RWPE1 (cell line): Measurements from ENCODE around the gene APC2.
A peak's percentile ranks its signal among the peaks of the same experiment; 100 is the strongest.

Experiments
- CTCF ChIA-PET: fragments of 350-600 bp; sonication (Branson Sonifier 250); formaldehyde crosslinking; extraction: SDS; loops from one replicate; lab custom pipeline; 2021; lab: Yijun Ruan, JAX
- POLR2A ChIA-PET: fragments of 400-600 bp; formaldehyde crosslinking; extraction: SDS; loops from one replicate; lab custom pipeline; 2020; ENCODE audit warnings: antibody characterized with exemption; ENCODE audit not compliant: low non-redundant PET; lab: Yijun Ruan, JAX
- DNase-seq: peaks from one replicate; pipeline ENCODE4 v3.0.0; 2012; ENCODE audit warnings: low spot score
- H3K27ac ChIP-seq: fragments of 450-650 bp; 2 replicates; pipeline ENCODE4 v1.5.1; 2017
- TF ChIP-seq, protein P1 (sequence below): fragments of 450-650 bp; conservative IDR thresholded peaks from 2 replicates; pipeline ENCODE4 v1.5.1; 2017; ENCODE audit warnings: low read depth, mild to moderate bottlenecking

The APC2 gene

DNA sequence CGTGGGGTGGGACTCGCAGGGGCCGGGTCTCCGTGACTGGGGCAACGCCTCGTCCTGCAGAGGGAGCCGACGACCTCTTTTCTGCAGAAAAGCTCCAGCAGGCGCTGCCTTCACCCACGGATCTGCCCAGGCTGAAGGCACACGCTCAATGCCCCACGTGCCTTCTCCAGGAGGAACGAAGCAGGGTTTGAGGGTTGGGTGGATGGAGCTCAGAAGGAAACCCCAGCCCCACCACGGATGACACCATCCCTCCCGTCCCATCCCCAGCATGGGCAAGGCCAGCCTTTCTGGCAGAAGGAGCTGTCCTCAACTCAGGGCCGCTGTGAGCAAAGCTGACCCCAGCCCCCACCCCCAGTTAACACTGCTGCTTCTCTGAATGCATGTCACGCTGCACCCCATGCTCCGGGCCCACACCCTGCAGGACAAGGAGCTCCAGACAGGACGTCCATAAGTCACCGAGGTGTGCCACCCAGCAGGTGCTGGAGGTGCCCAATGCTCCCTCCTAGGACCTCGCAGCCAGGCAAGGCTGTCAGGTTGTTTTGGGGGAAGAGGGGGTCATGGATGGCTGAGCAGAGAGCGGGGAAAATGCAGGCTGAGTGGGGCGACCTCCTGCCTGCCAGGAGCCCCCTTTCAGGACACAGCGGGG, 21.7 kb downstream of the APC2 start:
- POLR2A ChIA-PET, result interaction anchor here (0.5 kb wide), 1 partner anchor 19 kb away, joined by 6 read pairs; the partner anchor contains the start of gene REEP6
- CTCF ChIA-PET, result interaction anchor here (0.5 to 0.7 kb wide), 3 partner anchors 128 to 276 kb away, joined by 3 to 4 read pairs (median 4); no protein-coding TSS in a partner anchor
- no peak for DNase-seq
- peak overlapping the region; percentile 85 for H3K27ac ChIP-seq
- TF ChIP-seq, protein P1, sequence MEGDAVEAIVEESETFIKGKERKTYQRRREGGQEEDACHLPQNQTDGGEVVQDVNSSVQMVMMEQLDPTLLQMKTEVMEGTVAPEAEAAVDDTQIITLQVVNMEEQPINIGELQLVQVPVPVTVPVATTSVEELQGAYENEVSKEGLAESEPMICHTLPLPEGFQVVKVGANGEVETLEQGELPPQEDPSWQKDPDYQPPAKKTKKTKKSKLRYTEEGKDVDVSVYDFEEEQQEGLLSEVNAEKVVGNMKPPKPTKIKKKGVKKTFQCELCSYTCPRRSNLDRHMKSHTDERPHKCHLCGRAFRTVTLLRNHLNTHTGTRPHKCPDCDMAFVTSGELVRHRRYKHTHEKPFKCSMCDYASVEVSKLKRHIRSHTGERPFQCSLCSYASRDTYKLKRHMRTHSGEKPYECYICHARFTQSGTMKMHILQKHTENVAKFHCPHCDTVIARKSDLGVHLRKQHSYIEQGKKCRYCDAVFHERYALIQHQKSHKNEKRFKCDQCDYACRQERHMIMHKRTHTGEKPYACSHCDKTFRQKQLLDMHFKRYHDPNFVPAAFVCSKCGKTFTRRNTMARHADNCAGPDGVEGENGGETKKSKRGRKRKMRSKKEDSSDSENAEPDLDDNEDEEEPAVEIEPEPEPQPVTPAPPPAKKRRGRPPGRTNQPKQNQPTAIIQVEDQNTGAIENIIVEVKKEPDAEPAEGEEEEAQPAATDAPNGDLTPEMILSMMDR, result no peak

GRCh38 chr19:1472231-1473084, 22.5 kb downstream of the APC2 start:
- CTCF ChIA-PET, result interaction anchor here (0.6 to 0.7 kb wide), 2 partner anchors 129 to 275 kb away, joined by 3 to 4 read pairs; no protein-coding TSS in a partner anchor
- TF ChIP-seq, protein P1, result no peak
- POLR2A ChIA-PET, result interaction anchor here (0.5 kb wide), 1 partner anchor 19 kb away, joined by 6 read pairs; the partner anchor contains the start of gene REEP6
- H3K27ac ChIP-seq, result 0 out of 2 replicates have a peak overlapping the region, but pooled peaks have one; percentile 55
- no peak for DNase-seq

DNA sequence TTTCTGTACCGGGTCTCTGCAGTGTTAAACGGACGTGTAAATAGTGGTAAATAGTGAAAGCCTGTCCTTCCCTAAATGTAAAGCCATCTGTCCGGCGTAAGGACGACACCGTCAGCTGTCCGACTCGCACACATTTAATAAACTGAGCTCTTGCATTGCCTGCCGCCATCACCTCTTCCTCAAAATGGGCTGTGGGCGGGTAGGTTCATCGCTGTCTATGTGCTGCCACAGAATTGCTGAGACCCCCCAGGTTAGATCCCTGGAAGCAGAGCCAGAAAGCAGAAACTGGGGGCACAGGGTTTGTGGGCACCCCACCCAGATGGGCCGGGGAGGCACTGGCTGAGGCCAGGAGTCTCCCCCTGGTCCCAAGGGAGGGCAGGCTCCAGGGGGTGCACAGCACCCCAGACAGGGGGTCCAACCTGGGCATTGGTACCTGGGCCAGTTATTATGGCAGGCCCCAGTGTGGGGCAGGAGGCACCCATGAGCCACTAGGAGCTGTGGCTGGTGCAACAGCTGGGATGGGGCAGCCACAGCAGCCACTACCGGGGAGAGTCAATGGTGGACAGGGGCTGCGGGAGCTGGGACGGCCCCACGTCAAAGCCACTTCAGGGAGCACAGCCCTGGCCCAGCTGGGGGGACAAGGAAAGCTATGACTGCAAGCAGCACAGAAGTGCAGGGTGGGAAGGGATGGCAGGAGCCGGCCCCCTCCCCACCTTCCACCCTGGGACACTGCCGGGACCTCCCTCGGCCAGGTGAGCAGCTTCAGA, 23.3 kb downstream of the APC2 start:
- ChIA-PET POLR2A (interaction anchor here (0.6 kb wide), 1 partner anchor 47 kb away, joined by 3 read pairs; no protein-coding TSS in a partner anchor), CTCF (interaction anchor here (0.5 kb wide), 1 partner anchor 36 kb away, joined by 3 read pairs; no protein-coding TSS in a partner anchor)
- peak overlapping the region; percentile 55 for H3K27ac ChIP-seq
- DNase-seq, result no peak
- TF ChIP-seq, protein P1, result no peak

DNA sequence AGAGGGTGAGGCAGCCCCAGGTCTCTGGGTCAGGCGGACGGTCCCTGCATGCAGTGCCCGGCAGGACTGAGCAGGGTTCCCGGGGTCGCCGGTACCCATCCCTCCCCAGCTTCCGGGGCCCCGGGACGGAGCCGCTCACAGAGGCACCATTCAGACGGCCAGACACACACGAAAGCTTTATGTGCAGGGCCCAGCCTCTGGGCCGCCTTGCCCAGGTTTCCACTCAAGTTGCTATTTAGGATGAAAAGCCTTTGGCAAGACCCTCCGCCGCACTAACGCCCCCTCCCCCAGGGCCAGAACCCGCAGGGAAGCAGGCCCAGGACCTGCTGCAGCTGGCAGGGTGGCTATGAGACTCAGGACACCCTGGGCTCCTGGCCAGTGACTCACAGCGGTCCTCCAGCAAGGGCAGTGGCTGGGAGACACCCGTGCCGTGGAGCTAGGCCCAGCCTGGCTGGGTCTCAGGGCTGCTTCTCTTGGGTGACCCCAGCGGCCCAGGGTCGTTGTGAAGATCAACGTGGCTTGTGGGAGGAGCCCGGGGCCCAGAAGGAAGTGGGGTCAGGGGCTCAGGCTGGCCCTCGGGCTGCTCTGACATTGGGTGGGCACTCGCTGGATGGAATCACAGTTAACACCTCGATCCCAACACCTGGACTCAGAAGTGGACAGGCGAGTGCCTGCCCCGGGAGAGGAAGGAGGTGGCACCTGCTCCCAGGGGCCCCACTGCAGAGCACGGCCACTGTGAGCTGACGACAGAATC, 24.3 kb downstream of the APC2 start:
- no peak for DNase-seq
- TF ChIP-seq, protein P1, result no peak
- ChIA-PET CTCF (no interaction called here), POLR2A (interaction anchor here (0.6 kb wide), 1 partner anchor 46 kb away, joined by 3 read pairs; no protein-coding TSS in a partner anchor)
- H3K27ac ChIP-seq, result peak overlapping the region; percentile 55

DNA sequence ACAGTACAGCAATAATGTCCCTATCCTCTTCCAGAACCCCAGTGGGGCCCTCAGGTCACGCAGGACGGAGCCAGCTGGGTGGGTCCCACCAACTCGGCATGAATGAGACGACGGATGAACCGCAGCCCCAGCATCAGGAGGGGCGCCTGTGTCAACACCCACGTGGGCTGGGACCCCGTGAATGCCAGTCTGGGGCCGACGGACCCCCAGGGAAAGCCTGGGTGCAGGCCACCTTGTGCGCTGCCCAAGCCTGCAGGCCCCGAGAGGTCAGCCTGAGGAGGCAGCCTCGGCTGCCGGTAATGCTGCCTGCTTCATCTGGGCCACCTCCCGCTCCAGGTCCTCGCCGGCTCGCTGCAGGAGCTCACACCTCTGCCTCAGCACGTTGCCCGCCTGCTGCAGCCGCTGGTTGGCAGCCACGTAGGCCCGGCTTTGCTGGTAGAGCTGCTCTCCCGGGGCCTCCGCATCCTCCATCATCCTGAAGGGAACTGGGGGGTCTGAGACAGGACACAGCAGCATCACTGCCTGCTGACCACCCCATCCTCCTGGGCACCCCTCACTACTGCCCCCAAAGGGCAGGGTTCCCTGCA, 24.9 kb downstream of the APC2 start:
- DNase-seq, result no peak
- H3K27ac ChIP-seq, result peak overlapping the region; percentile 55
- CTCF ChIA-PET, result no interaction called here
- TF ChIP-seq, protein P1, result no peak
- POLR2A ChIA-PET, result no interaction called here
